Rectal smooth muscle tissue (tissue), 1 donor: ENCODE results near the gene TIGD4.

Experiments
- H3K27ac ChIP-seq: one replicate; pipeline ENCODE4 v1.7.0; 2013; ENCODE audit warnings: low read depth, low read length, inconsistent platforms
- H3K27me3 ChIP-seq: one replicate; pipeline ENCODE4 v1.7.0; 2013; ENCODE audit warnings: low read length; ENCODE audit not compliant: control insufficient read depth, insufficient read depth
- H3K36me3 ChIP-seq: one replicate; pipeline ENCODE4 v1.7.0; 2013; ENCODE audit warnings: low read length; ENCODE audit not compliant: control insufficient read depth, insufficient read depth
- H3K4me1 ChIP-seq: one replicate; pipeline ENCODE4 v1.7.0; 2013; ENCODE audit warnings: low read length; ENCODE audit not compliant: control insufficient read depth, insufficient read depth
- H3K4me3 ChIP-seq: one replicate; pipeline ENCODE4 v1.7.0; 2013; ENCODE audit warnings: low read length
- H3K9ac ChIP-seq: one replicate; pipeline ENCODE4 v1.7.0; 2013; ENCODE audit warnings: low read length

The TIGD4 gene

DNA sequence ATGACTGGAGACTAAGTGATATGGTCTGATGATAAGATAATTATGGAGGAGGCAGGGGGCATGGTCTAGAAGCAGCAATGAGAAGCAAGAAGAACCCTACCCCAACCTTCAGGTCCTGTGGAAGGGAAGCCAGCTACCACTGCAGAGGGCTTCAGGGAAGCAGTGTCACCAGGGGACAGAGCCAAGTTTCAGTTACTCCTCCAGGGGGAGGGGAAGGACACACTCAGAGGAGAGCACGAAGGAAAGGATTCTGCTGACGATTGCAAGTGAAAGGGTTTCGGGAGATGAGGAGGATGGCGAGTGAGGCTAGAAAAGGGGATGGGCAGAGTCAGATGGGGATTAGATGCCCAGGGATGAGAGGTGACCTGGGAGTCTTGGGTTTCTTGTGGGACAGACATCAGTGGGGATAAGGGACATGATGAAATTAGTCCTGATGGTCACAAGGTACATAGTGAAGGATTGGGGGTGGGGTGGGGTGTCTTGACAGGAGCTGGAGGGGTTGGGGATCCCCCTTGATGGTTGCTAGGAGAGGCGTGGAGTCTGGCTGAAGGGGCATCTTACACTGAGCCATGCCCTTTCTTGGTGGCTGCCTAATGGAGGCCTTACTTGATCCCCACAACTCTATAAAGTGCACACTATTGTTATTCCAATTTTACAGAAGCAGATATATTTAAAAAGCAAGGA lies 45.4 kb downstream of the TIGD4 start:
- Histone ChIP-seq H3K27me3 (no peaks in the 10 kb centered on the region), H3K36me3 (no peaks in the 10 kb centered on the region), H3K4me3 (no peak overlapping the region), H3K27ac (no peak overlapping the region), H3K9ac (no peak overlapping the region), H3K4me1 (no peaks in the 10 kb centered on the region)

DNA sequence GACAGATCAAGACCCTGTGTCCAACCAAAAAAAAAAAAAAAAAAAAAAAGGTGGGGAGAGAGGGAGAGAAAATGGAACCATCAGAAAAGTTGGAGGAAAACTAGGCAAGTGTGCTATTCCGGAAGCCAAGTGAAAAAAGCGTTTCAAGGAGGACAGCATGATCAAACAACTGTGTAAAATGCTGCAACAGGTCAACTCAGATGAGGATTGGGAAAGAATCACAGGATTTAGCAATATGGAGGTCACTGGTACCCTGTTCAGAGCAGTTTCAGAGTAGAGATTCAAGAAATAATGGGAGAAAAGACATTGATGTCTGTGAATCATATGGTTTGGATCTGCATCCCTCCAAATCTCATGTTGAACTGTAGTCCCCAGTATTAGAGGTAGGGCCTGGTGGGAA lies 47.5 kb downstream of the TIGD4 start:
- H3K4me1 ChIP-seq = no peaks in the 10 kb centered on the region
- H3K27ac ChIP-seq = no peak overlapping the region
- H3K36me3 ChIP-seq = no peaks in the 10 kb centered on the region
- H3K4me3 ChIP-seq = no peak overlapping the region
- no peaks in the 10 kb centered on the region for H3K27me3 ChIP-seq
- no peak overlapping the region for H3K9ac ChIP-seq

DNA sequence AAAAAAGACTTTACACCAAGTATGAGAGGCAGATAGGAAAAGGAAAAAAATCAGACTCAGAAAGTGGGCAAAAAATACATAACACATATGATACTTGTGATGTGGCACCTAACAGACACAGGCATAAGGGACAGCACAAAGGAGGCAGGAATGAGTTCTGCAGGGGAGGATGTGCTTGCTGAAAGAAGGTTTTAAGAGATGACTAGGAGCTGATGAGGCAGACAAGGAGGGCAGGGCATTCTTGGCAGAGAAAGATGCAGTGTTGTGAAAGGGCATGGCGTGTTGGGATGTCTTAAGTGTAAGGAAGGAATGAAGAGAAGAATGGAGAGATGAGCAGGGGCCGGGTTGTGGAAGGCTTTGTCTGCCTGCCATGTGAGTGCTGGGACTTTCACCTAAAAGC lies 50.1 kb downstream of the TIGD4 start:
- no peak overlapping the region for H3K27ac ChIP-seq
- no peak overlapping the region for H3K4me3 ChIP-seq
- no peaks in the 10 kb centered on the region for H3K36me3 ChIP-seq
- H3K9ac ChIP-seq = no peak overlapping the region
- no peaks in the 10 kb centered on the region for H3K4me1 ChIP-seq
- no peaks in the 10 kb centered on the region for H3K27me3 ChIP-seq

DNA sequence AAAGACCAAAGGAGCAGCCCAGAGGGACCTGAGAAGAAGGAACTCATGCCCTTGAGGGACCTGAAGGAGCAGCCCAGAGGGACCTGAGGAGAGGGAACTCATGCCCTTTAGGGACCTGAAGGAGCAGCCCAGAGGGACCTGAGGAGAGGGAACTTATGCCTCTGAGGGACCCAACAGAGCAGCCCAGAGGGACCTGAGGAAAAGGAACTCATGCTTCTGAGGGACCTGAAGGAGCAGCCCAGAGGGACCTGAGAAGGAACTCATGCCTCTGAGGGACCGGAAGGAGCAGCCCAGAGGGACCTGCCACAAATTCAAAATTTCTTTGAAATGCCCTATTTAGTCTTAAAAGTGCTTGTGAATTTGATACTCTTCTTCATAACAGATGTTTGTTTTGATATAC lies 51.2 kb downstream of the TIGD4 start:
- Histone ChIP-seq H3K9ac (no peak overlapping the region), H3K27me3 (no peaks in the 10 kb centered on the region), H3K4me3 (no peak overlapping the region), H3K36me3 (no peaks in the 10 kb centered on the region), H3K27ac (no peak overlapping the region), H3K4me1 (no peaks in the 10 kb centered on the region)

DNA sequence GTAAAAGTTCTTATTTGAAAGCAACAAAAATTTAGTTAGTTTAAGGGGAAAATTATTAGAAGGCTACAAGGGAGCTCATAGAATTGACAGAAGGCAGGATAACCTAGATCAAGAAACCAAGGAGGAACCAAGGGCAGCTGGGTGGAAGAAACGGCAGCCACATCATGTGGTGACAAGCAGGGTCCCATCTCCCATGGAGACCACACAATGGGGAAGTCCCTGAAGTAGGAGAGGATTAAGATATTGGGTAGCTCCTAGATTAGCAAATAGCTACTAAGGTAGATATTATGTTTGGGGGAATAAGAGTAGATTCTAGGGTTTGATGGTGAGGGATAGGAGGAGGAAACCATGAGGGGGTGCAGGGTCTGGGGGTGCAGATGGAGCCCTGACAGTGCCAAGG lies 51.7 kb downstream of the TIGD4 start:
- H3K4me3 ChIP-seq = no peak overlapping the region
- no peak overlapping the region for H3K9ac ChIP-seq
- H3K27ac ChIP-seq = no peak overlapping the region
- H3K27me3 ChIP-seq = no peaks in the 10 kb centered on the region
- no peaks in the 10 kb centered on the region for H3K4me1 ChIP-seq
- H3K36me3 ChIP-seq = no peaks in the 10 kb centered on the region

DNA sequence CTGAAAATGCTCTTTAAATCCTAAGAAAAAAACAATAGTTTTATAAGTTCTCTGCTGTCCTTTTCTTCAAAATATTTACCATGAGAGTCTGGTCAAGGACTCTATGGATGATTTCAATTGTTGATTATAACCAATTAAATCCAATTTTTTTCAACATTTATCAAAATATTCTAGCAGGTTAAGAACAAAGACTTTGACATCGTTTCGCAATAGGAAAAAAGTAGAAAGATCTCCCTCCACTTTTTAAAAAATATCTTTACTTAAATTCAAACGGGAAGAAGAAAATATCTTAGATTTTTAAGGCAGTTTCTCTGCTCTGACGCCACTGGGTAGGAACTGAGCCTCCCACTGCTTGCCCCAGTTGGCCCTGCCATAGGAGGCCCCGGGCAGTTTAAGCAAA lies 55.0 kb downstream of the TIGD4 start:
- Histone ChIP-seq H3K27me3 (no peaks in the 10 kb centered on the region), H3K36me3 (no peaks in the 10 kb centered on the region), H3K27ac (no peak overlapping the region)

DNA sequence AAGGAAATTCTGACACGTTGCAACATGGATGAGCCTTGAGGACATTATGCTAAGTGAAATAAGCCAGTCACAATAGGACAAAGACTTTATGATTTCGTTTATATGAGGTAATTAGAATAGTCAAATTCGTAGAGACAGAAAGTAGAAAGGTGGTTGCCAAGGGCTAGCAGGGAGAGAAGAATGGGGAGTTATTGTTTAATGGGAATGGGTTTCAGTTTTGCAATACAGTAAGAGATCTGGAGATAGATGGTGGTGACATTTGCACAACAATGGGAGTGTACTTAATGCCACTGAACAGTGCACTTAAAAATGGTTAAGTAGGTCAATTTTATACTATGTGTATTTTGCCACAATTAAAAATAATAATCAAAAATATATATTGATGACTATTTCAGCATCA lies 56.3 kb downstream of the TIGD4 start:
- no peaks in the 10 kb centered on the region for H3K4me1 ChIP-seq
- no peaks in the 10 kb centered on the region for H3K36me3 ChIP-seq
- H3K9ac ChIP-seq = no peak overlapping the region
- H3K27me3 ChIP-seq = no peaks in the 10 kb centered on the region
- no peak overlapping the region for H3K4me3 ChIP-seq
- no peak overlapping the region for H3K27ac ChIP-seq

More for the DNA sequence above, 55.0 kb downstream of the TIGD4 start:
- H3K9ac ChIP-seq = no peak overlapping the region
- H3K4me3 ChIP-seq = no peak overlapping the region
- H3K4me1 ChIP-seq = no peaks in the 10 kb centered on the region

DNA sequence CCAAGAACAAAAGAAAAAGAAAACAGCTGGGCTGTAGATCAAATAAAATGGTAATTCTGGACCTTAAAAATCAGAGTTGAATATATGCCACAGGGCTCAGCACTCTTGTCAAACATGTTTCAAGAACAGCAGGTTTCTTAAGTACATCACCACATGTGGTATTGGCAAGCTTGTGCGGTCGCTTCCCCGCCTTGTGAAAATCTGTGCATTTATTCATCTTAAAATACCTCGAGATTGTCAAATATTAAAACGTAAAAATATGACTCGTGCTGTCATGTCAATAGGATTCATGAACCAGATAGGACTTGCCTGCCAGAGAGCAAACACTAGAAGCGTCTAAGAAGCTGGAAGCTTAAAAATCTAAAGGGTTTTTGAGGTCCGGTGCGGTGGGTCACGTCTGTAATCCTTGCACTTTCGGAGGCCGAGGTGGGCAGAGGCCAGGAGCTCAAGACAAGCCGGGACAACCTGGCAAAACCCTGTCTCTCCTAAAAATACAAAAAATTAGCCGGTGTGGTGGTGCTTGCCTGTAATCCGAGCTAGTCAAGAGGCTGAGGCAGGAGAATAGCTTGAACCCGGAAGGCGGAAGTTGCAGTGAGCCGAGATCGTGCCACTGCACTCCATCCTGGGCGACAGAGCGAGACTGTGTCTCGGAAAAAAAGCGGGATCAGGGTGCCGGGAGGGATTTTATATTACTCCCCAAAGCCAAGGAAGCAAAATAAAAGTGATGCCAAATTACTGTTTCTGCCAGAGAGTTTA lies 59.6 kb downstream of the TIGD4 start:
- H3K27ac ChIP-seq = no peak overlapping the region
- H3K27me3 ChIP-seq = no peaks in the 10 kb centered on the region
- H3K4me1 ChIP-seq = no peaks in the 10 kb centered on the region
- H3K36me3 ChIP-seq = no peaks in the 10 kb centered on the region
- no peak overlapping the region for H3K4me3 ChIP-seq
- H3K9ac ChIP-seq = no peak overlapping the region
